HepG2 (cell line): Measurements from ENCODE around the gene PSENEN. TPM values are rescaled to one million over a fixed set of nuclear protein-coding genes. Genes with fewer than 3 reads are reported as not detected.

ENCODE experiments used
- ATF7 ChIP-seq, 2 experiments: fragments of 450-650 bp in 1 of 2; sonication (generic) in 1 of 2; formaldehyde crosslinking in 1 of 2; IDR thresholded peaks; 2 replicates each; pipeline versions ENCODE4 v1.4.0 to v1.6.1; 2016 to 2020; ENCODE audit warnings: antibody characterized with exemption in 1 of 2, mild to moderate bottlenecking in 1 of 2, missing genetic modification reagents in 1 of 2
- CREB3 ChIP-seq: sonication (generic); formaldehyde crosslinking; IDR thresholded peaks from 2 replicates; pipeline ENCODE4 v1.5.0; 2020; ENCODE audit warnings: missing genetic modification reagents
- FIP1L1 ChIP-seq: fragments of 200-400 bp; formaldehyde crosslinking; IDR thresholded peaks from 2 replicates; pipeline ENCODE4 v1.6.1; 2018; ENCODE audit warnings: low read depth, mild to moderate bottlenecking, low read length, moderate library complexity, borderline replicate concordance; ENCODE audit not compliant: insufficient read depth
- FOXM1 ChIP-seq: sonication (generic); formaldehyde crosslinking; IDR thresholded peaks from 2 replicates; pipeline ENCODE4 v1.5.0; 2020; ENCODE audit warnings: missing genetic modification reagents
- GABPB1 ChIP-seq: IDR thresholded peaks from 2 replicates; pipeline ENCODE4 v1.6.1; 2016; ENCODE audit warnings: mild to moderate bottlenecking, missing genetic modification reagents, moderate library complexity, missing compliant biosample characterization
- HMGXB3 ChIP-seq: sonication (generic); formaldehyde crosslinking; IDR thresholded peaks from 2 replicates; pipeline ENCODE4 v1.4.0; 2020; ENCODE audit warnings: missing genetic modification reagents, borderline replicate concordance
- HOXA7 ChIP-seq: sonication (generic); formaldehyde crosslinking; IDR thresholded peaks from 2 replicates; pipeline ENCODE4 v1.8.1; 2022; ENCODE audit warnings: mild to moderate bottlenecking, missing genetic modification reagents, moderate library complexity
- JARID2 ChIP-seq: sonication (generic); formaldehyde crosslinking; IDR thresholded peaks from 2 replicates; pipeline ENCODE4 v1.8.1; 2023; ENCODE audit warnings: missing genetic modification reagents, inconsistent platforms; ENCODE audit not compliant: insufficient replicate concordance
- NFE2L1 ChIP-seq: sonication (generic); formaldehyde crosslinking; IDR thresholded peaks from 2 replicates; pipeline ENCODE4 v1.4.0; 2020; ENCODE audit warnings: missing genetic modification reagents, mild to moderate bottlenecking, borderline replicate concordance
- REL ChIP-seq: sonication (generic); formaldehyde crosslinking; conservative IDR thresholded peaks from 2 replicates; pipeline ENCODE4 v1.8.0; 2022; ENCODE audit warnings: mild to moderate bottlenecking, missing genetic modification reagents, moderate library complexity
- ZFP62 ChIP-seq: sonication (generic); formaldehyde crosslinking; IDR thresholded peaks from 2 replicates; pipeline ENCODE4 v1.4.0; 2020; ENCODE audit warnings: missing genetic modification reagents
- ZKSCAN5 ChIP-seq: sonication (generic); formaldehyde crosslinking; IDR thresholded peaks from 2 replicates; pipeline ENCODE4 v1.5.1; 2020; ENCODE audit warnings: mild to moderate bottlenecking, missing genetic modification reagents
- ZNF138 ChIP-seq: sonication (generic); formaldehyde crosslinking; IDR thresholded peaks from 2 replicates; pipeline ENCODE4 v1.5.0; 2020; ENCODE audit warnings: mild to moderate bottlenecking, low read depth, missing genetic modification reagents
- ZNF160 ChIP-seq: sonication (generic); formaldehyde crosslinking; IDR thresholded peaks from 2 replicates; pipeline ENCODE4 v1.8.0; 2022; ENCODE audit warnings: mild to moderate bottlenecking, inconsistent platforms, missing genetic modification reagents
- ZNF367 ChIP-seq: sonication (generic); formaldehyde crosslinking; IDR thresholded peaks from 2 replicates; pipeline ENCODE4 v1.4.0; 2020; ENCODE audit warnings: missing genetic modification reagents, borderline replicate concordance
- ZNF609 ChIP-seq: sonication (generic); formaldehyde crosslinking; IDR thresholded peaks from 2 replicates; pipeline ENCODE4 v1.4.0; 2020; ENCODE audit warnings: mild to moderate bottlenecking, missing genetic modification reagents, borderline replicate concordance
- ZNF768 ChIP-seq: sonication (generic); formaldehyde crosslinking; IDR thresholded peaks from 2 replicates; pipeline ENCODE4 v1.4.0; 2020; ENCODE audit warnings: missing genetic modification reagents
- ZNF782 ChIP-seq: sonication (generic); formaldehyde crosslinking; IDR thresholded peaks from 2 replicates; pipeline ENCODE4 v1.4.0; 2020; ENCODE audit warnings: missing genetic modification reagents, mild to moderate bottlenecking, borderline replicate concordance
- polyA plus RNA-seq, 8 experiments: library from polyadenylated mRNA; depleted of rRNA in 3 of 8; stranded (reverse) in 7 of 8; unstranded in 1 of 8; fragments of >200 nt; fragmentation: Illumina TruSeq in 4 of 8; extraction: Trizol in 4 of 8; gene quantifications; 2 replicates each; pipeline versions ENCODE4 v1.2.1 to v1.2.3, GENCODE V29; 2011 to 2016; ENCODE audit warnings: low read depth in 4 of 8, missing spikeins in 1 of 8, mixed read lengths in 1 of 8; ENCODE audit not compliant: insufficient read depth in 1 of 8
- total RNA-seq, 5 experiments: library from RNA; depleted of rRNA; stranded (reverse); fragments of >200 nt; fragmentation: Illumina TruSeq; extraction: Trizol; gene quantifications; 2 replicates each; pipeline ENCODE4 v1.2.3, GENCODE V29; 2016; ENCODE audit warnings: low read depth in 1 of 5

Gene PSENEN
- total and polyA plus RNA-seq, 2 of the 13 experiments (the other 11 are each of a cell fraction or from before 2014, with no cell fraction given) = 16.9 to 34.2 TPM

DNA sequence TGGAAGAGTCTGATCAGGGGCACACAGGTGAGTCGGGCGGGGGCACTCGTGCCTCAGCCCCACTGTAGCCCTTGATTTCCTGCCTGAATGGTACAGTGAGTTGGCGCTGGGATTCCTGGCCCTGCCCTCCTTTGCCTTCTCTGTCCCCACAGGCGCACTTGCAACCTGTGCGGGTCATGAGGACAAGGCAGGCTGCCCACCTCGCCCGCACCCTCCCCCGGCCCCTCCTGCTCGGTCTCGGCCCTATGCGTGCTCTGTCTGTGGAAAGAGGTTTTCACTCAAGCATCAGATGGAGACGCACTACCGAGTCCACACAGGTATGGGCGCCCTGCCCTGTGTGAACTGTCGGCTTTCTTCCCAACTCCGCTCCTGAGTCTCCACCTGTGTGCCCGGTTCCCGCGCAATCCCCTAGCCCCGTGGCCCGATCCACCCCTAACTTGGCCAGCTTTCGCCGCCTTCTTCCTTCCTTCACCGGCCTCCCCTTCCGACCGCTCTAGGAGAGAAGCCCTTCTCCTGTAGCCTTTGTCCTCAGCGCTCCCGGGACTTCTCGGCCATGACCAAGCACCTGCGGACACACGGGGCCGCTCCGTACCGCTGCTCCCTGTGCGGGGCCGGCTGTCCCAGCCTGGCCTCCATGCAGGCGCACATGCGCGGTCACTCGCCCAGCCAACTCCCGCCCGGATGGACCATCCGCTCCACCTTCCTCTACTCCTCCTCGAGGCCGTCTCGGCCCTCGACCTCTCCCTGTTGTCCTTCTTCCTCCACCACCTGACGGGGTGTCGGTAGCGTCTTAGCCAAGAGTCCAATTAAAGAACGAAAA lies 29.3 kb upstream of the PSENEN start (continued):
- TF ChIP-seq REL (CRISPR knock-in tag) (peak; percentile 84; the same call in 1 of the 2 replicates), ZNF768 (peak; percentile 45; the same call in 1 of the 2 replicates), ZKSCAN5 (0 out of 2 replicates have a peak, but pooled peaks have one; percentile 34), HOXA7 (CRISPR knock-in tag) (no peak), NFE2L1 (CRISPR knock-in tag) (no peak), FIP1L1 (no peak), ZFP62 (CRISPR knock-in tag) (no peak), ZNF367 (CRISPR knock-in tag) (no peak), GABPB1 (CRISPR knock-in tag) (peak; percentile 22; the same call in 1 of the 2 replicates), FOXM1 (no peak), ZNF160 (CRISPR knock-in tag) (no peak), CREB3 (CRISPR knock-in tag) (0 out of 2 replicates have a peak, but pooled peaks have one; percentile 36), ATF7 (IDR thresholded peaks at IDR 0.05) (no peak), ATF7 (CRISPR knock-in tag; IDR thresholded peaks at IDR 0.05) (0 out of 2 replicates have a peak, but pooled peaks have one; percentile 34), ZNF609 (CRISPR knock-in tag) (no peak), ZNF138 (peak; percentile 48; the same call in 1 of the 2 replicates), HMGXB3 (peak; percentile 18; the same call in 1 of the 2 replicates), JARID2 (peak; percentile 62), ZNF782 (CRISPR knock-in tag) (no peak)
